HG03558 (cell line): Measurements from ENCODE around the gene EXD3.

Source experiments
- ATAC-seq: cut with Tn5 transposase; IDR thresholded peaks from one replicate; pipeline ENCODE4 v1.9.1; 2021; ENCODE audit warnings: moderate number of reproducible peaks; ENCODE audit not compliant: unreplicated experiment; ENCODE audit errors: extremely low read depth

The EXD3 gene

DNA sequence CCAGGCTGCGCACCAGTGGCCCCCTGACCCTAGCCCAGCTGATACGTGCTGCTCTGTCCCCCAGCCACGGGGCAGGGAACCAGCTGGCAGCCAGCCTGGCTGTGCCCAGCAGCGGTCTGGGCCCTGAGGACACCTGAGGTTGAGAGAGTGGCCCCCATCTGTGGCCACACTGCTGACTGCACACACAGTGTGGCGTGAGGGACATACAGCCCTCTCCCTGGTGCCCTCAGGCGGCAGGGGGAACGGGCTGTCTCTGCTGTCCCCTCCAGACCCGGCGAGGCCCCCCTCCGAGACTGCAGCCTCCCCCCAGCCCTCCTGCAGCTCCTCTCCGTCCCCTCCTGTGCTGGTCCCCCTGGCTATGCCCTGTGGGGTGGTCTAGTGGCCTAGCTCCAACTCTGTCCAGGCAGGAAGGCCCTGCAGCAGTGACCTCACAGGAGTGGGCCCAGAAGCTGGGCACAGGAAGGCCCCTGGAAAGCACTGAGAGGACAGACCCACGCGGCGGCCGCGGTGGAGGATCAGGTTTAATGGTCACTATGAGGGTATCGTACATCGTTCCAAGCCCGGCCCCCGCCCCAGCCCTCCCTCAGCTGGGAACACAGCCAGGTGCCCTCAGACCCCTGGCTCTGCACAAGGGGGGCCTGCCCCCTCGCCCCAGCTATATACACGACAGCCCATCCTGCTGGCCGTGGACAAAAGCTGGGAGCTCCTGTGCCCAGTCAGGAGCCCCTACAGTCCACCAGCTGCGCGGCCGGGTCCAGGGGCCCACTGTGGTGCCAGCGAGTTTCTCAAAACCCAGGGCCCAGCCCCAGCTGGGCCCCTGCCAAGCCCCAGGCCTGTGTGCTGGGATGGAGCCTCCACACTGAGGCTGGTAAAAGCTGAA lies 25.0 kb upstream of the EXD3 start:
- ATAC-seq, result no peak

DNA sequence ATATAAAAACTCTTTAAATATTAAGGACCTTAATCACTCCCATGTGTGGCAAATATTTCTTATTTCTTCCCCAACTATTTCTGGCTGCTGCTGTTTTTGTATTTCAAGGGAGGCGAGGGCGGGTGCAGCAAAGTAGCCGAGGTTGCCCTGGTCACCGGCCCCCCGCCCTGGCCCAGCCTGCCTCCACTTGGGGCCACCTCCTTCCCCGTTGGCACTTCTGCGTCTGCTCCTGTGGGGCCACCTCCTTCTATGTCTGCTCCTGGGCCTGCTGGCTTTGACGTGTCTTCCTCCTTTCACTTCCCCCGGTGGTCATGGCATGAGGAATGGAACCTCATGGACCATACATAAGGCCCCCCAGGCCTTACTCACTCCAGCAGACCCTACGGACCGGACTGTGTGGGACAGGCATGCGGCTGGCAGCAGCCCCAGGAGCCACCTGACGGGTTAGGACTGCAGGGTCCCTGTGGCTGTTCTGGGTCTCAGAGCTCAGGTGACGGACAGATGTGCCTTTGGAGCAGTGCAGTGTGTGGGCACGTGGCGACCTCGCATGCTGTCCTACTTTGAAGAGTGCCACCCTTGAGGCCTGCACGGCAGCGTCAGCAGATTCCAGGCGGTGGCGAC lies 24.0 kb upstream of the EXD3 start:
- no peak for ATAC-seq

DNA sequence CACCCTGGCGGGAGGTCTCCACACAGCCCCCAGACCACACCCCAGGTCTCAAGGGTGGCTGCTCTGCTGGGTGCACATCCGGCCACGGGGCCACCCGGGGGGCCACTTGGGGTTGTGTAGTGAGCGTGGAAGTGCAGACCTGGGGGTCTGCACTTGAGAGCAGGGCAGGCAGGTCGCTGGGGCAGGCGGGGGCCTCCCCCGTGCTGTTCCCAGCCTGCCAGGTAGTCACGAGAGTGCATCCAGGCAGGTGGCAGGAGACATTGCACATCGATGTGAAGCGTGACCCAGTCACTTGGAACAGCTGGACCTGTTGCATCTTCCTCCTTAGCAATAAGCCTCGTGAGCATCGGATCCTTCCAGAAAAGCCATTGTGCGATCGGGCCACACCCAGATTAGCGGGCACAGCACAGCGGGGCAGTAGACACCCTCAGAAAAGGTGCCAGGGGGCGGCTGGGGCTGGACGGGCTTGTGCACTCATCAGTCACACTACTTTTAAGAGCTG lies 23.0 kb upstream of the EXD3 start:
- no peak for ATAC-seq

DNA sequence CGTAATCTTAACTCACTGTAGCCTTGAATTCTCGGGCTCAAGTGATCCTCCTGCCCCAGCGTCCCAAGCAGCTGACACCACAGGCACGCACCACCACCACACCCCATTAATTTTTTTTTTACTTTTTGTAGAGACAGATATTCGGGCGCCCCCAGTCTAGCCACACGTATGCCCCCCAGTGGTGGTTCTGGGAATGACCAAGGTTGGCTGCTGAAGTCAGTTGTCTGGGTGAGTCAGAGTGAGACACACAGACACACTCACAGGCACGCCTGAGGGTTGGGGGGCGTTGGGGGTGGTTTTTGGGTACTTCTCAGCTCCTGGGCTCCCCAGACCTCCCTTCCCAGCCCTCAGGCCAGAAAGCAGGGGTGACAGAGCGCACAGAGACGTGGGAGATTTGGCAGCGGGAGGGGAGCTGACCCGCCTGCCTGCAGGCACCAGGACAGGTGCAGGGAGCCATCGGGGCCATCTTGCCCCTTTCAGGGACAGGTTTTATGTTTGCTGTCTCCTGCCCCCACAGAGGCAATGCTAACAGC lies 22.4 kb upstream of the EXD3 start:
- ATAC-seq, result no peak

DNA sequence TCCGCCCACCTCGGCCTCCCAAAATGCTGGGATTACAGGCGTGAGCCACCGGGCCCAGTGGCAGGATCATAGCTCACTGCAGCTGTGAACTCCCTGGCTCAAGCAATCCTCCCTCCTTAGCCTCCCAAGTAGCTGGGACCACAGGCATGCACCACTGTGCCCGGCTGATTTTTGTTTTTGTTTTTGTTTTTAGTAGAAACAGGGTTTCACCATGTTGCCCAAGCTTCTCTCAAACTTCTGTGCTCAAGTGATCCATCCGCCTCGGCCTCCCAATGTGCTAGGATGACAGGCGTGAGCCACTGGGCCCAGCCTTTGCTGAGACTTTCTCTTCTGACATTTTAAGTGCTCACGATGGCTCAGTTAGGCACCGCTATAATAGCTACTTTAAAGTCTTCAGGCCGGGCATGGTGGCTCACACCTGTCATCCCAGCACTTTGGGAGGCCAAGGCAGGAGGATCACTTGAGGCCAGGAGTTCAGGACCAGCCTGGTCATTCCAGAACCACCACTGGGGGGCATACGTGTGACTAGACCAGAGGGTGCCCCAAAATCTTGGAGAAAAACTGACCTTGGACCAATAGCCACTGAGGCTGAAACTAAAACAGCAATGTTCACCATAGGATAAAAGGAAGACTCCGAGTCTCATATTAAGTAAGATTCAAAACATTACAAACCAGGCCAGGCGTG lies 21.3 kb upstream of the EXD3 start:
- no peak for ATAC-seq

GRCh38 chr9:137441935-137442321 lies 19.0 kb upstream of the EXD3 start:
- no peak for ATAC-seq

- no peak for ATAC-seq
These were observed 18.4 kb upstream of the EXD3 start, which contains the start of gene ENTPD8 for GRCh38 chr9:137441289-137441934. TSS of gene ENTPD8 (minus strand) at chr9:137441357. CDS start at chr9:137438285, 3,072 bp downstream.

DNA sequence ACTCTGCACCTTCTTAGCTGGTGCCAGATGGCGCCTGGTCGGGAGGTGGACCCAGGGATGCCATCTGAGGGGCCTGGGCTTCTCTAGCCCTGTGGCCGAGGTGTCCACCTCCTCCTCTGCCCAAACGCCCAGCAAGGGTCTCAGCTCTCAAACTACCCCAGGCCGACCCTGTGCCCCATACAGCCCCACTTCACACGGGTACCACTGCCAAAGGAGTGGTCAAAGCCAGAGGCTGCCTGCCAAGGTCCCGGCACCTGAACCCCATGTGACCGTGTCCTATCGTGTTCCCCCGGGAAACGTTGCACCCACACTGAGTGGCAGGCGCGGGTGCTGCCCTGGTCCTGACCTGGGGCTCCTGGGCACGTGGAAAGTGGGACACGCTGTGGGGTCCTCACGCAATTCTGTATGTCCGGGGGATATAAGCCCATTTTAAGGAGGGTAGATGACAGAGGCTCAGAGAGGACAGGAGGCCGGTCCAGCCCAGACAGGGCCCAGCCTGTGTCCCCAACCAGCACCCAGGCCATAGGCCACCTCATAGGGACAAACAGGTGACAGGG lies 16.3 kb upstream of the EXD3 start:
- ATAC-seq, result no peak

GRCh38 chr9:137438591-137439157 lies 15.7 kb upstream of the EXD3 start:
- ATAC-seq, result no peak

DNA sequence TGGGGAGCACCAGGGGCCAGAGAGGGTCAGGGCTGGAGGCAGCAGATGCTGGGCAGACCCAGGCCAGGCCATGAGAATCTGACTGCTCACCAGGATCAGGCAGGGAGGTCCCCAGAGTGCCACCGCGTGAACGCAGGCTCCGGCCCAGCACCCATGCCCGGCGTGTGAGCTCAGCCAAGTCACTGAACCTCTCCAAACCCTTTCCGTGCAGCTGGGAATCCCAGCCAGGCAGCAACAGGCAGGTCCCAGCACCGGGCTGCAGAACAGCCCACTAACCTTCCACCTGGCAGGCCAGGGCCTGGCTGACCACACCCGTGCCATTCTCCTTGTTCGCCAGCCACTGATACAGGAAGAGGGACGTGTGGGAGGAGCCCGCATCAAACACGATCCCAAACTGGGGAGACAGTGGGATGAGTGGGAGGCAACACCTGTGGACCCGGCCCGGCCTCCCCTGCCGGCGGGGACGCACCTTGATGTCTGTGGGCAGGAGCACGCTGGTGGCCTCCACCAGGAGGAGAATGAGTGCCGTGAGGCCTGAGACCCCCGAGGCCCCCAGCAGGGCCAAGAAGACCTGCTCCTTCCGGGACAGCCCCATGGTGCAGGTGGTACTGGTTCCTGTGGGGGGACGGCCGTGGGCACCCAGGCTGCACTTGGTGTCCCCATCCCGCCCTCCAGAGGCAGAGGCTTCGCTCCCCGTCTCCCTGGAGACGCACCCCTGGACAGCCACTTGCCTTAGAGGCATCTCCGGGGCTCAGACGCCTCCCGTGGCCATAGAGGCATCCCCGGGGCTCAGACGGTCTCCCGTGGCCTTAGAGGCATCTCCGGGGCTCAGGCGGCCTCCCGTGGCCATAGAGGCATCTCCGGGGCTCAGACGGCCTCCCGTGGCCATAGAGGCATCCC lies 15.0 kb upstream of the EXD3 start:
- ATAC-seq, result no peak

GRCh38 chr9:137436761-137437600 lies 14.0 kb upstream of the EXD3 start:
- no peak for ATAC-seq

- ATAC-seq, result no peak
These were observed 13.2 kb upstream of the EXD3 start for GRCh38 chr9:137435980-137436760.

- ATAC-seq, result no peak
These were observed 12.5 kb upstream of the EXD3 start for GRCh38 chr9:137435381-137435891.

GRCh38 chr9:137434498-137435380 lies 11.8 kb upstream of the EXD3 start:
- ATAC-seq, result no peak

GRCh38 chr9:137433916-137434431 lies 11.0 kb upstream of the EXD3 start:
- no peak for ATAC-seq
